B cell (primary cell): ENCODE results near the gene RGS7.

Experiments
- CTCF ChIP-seq: fragments of 200-600 bp; IDR thresholded peaks from one replicate; pipeline ENCODE4 v1.8.0; 2022; ENCODE audit warnings: antibody characterized with exemption, mild to moderate bottlenecking
- EZH2 ChIP-seq: IDR thresholded peaks from 2 replicates; pipeline ENCODE4 v1.6.1; 2012; ENCODE audit warnings: borderline replicate concordance, low read depth, mild to moderate bottlenecking, moderate library complexity, low read length; ENCODE audit not compliant: insufficient read depth, poor library complexity, severe bottlenecking

- no peak for TF ChIP-seq CTCF
- no peak for TF ChIP-seq EZH2
These were observed 261.2 kb downstream of the RGS7 start for GRCh38 chr1:241095847-241096246.
